A673 (cell line): ENCODE measurements around the gene ZFAND5.

ENCODE experiments used
- CTCF ChIP-seq: fragments of 300-800, 200-600 bp; sonication (generic); conservative IDR thresholded peaks from 2 replicates; pipeline ENCODE4 v1.5.1; 2017; ENCODE audit warnings: low read depth, mild to moderate bottlenecking, antibody characterized with exemption, low read length, moderate library complexity, mixed read lengths
- EZH2 ChIP-seq: fragments of 200-600 bp; sonication (generic); IDR thresholded peaks from 2 replicates; pipeline ENCODE4 v1.6.1; 2017; ENCODE audit warnings: borderline replicate concordance, low read depth, mild to moderate bottlenecking, mixed read lengths, antibody characterized with exemption, low read length; ENCODE audit not compliant: poor library complexity, severe bottlenecking

- TF ChIP-seq CTCF (no peak), EZH2 (no peak)
Observed at GRCh38 chr9:72322678-72323077, 42.3 kb downstream of the ZFAND5 start.
